ENCODE results near the gene RIBC1.

DNA sequence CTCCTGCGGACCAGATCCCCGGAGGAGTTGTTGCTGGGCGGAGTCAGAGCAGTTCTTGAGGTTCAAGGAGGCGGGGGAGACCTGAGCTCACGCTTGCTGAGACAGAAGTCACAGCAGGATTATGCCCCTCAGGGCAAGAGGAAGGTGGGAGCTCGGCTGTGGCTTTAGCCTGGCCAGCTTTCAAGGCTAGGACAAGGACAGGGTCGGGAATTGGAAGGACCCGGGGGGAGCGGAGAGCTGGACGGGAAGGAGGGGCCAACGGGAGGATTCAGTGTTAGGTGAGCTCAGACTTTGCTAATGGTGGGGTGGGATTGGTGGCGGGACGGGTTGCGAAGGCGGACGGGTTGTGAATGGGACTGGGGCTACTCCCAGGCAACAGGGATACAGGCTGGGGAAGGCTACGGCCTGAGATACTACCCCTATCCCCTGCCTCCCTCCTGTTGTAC, at the start of gene RIBC1:
- TF ChIP-seq CTCF (IDR thresholded peaks at IDR 0.05) (no peak), POLR2A (IDR thresholded peaks at IDR 0.05) (no peak)

Measured in uterus (tissue), 2 donors.